K562 (cell line): ENCODE measurements around the gene IRF9. TPM values are rescaled to one million over a fixed set of nuclear protein-coding genes. Genes with fewer than 3 reads are reported as not detected.

Experiments used
- BRF1 ChIP-seq: IDR thresholded peaks from 3 replicates; pipeline ENCODE4 v1.6.1; 2011; ENCODE audit warnings: borderline replicate concordance, mild to moderate bottlenecking; ENCODE audit not compliant: insufficient read length; ENCODE audit errors: extremely low read depth
- E2F3 ChIP-seq: fragments of 250-450 bp; sonication (Bioruptor Pico); IDR thresholded peaks from 2 replicates; pipeline ENCODE4 v1.4.0; 2020; ENCODE audit warnings: mild to moderate bottlenecking
- RAD21 ChIP-seq, 2 experiments: fragments of 250-450 bp in 1 of 2; fragments of 450-650 bp in 1 of 2; sonication (Bioruptor Pico) in 1 of 2; formaldehyde crosslinking in 1 of 2; IDR thresholded peaks in 1 of 2; conservative IDR thresholded peaks in 1 of 2; 2 replicates each; pipeline versions ENCODE4 v1.4.0 to v1.8.0; 2020 to 2022; ENCODE audit warnings: mild to moderate bottlenecking in 2 of 2, moderate library complexity in 1 of 2
- TBL1XR1 ChIP-seq, 2 experiments: IDR thresholded peaks; 2 replicates each; pipeline ENCODE4 v1.6.1; 2012; ENCODE audit warnings: improper control_type of control experiment in 2 of 2, low read length in 2 of 2, mild to moderate bottlenecking in 1 of 2
- ZBTB12 ChIP-seq: fragments of 250-450 bp; sonication (Bioruptor Pico); IDR thresholded peaks from 2 replicates; pipeline ENCODE4 v1.4.0; 2020
- ZBTB17 ChIP-seq: fragments of 450-650 bp; formaldehyde crosslinking; IDR thresholded peaks from 2 replicates; pipeline ENCODE4 v1.4.0; 2020; ENCODE audit warnings: mild to moderate bottlenecking
- ZNF217 ChIP-seq: sonication (generic); formaldehyde crosslinking; IDR thresholded peaks from 2 replicates; pipeline ENCODE4 v1.8.0; 2022; ENCODE audit warnings: mild to moderate bottlenecking, missing genetic modification reagents
- polyA plus RNA-seq, 8 experiments: library from polyadenylated mRNA; depleted of rRNA in 4 of 8; stranded (reverse) in 5 of 8; unstranded in 3 of 8; fragments of >200 nt; fragmentation: Nextera tagmentation in 2 of 8; fragmentation: Illumina TruSeq in 1 of 8; extraction: Ambion mirVana in 2 of 8; extraction: Trizol in 1 of 8; gene quantifications; 2 replicates each; pipeline versions ENCODE4 v1.2.1 to v1.2.3, GENCODE V29; 2011 to 2014; ENCODE audit warnings: inconsistent platforms in 1 of 8, missing spikeins in 1 of 8
- total RNA-seq, 7 experiments: library from RNA; depleted of rRNA in 6 of 7; stranded (reverse); fragments of >200 nt in 6 of 7; fragmentation: Illumina TruSeq in 2 of 7; extraction: Trizol in 2 of 7; gene quantifications; 2 replicates each; pipeline versions ENCODE4 v1.2.1 to v1.2.3, GENCODE V29; 2011 to 2021; ENCODE audit warnings: low replicate concordance in 1 of 7
- TF ChIP-seq, protein P1 (sequence below): fragments of 200-800 bp; sonication (Bioruptor generic); IDR thresholded peaks from 2 replicates; pipeline ENCODE4 v1.6.1; 2016; ENCODE audit warnings: missing genetic modification characterization, missing compliant biosample characterization
- TF ChIP-seq, protein P2 (sequence below): fragments of 450-650 bp; IDR thresholded peaks from 2 replicates; pipeline ENCODE4 v1.6.1; 2017; ENCODE audit warnings: antibody characterized with exemption, mild to moderate bottlenecking
- TF ChIP-seq, protein P3 (sequence below): fragments of 450-650 bp; IDR thresholded peaks from 2 replicates; pipeline ENCODE4 v1.6.1; 2018; ENCODE audit not compliant: partially characterized antibody

Gene IRF9
- total and polyA plus RNA-seq, 9 of the 15 experiments (the other 6 are each of a cell fraction or from before 2014, with no cell fraction given), result 0.79 to 14.8 (median 6.1) TPM

DNA sequence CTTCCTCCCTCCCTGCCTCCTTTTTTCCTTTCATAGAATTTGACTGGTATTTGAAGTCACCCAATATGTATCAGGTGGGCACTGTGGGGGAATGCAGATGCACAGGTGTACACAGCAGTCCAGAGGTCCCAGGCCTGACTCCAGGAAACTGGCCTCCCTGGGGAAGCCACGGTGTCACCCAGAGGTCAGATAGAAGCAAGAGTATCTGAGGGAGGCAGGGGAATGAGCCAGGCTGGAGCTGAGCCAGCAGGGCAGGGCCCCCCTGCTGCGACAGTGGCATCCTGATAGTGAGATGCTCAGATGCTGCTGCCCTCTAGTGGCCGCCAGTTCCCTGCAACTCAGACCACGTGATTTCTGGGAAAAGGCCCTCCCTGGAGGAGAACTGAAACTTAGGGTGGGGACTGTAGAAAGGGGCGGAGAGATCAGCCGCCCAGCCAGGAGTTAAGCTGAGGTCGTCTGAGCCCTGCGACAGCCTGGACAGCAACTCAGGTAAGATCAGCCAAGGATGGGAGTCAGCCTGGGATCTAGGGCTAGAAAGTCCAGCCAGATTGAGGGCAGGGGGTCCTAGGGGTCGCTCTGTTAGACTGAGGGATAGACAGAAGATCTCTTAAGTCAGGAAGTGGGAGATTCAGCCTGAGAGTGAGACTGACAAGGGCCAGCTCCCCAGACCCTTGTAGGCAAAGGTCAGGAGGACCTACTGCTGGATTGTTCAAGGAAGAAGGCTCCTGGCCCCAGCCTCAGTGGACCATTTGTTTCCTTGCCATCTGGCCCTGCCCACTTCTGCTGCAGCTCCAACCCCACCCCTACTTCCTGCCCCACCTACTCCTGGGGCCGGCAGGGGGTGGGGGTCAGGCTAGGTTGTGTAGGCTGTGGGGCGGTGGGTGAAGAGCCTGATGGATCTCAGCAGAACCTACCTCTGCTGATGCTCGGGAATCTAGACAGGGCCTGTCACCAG lies at the start of gene IRF9 (continued):
- TF ChIP-seq ZBTB12 (CRISPR knock-in tag) (no peak), TBL1XR1 (IDR thresholded peaks at IDR 0.05; ENCODE audit: low read length in 2 of 2) (peak in 1 of 2 experiments; percentile 26; a peak in 2 of 4 replicates), E2F3 (CRISPR knock-in tag) (no peak), ZNF217 (CRISPR knock-in tag) (no peak), BRF1 (no peak), ZBTB17 (0 out of 2 replicates have a peak, but pooled peaks have one; percentile 17), RAD21 (CRISPR knock-in tag; conservative IDR thresholded peaks at IDR 0.05 in 1 of 2, IDR thresholded peaks at IDR 0.05 in 1 of 2) (peak; percentile 67)
- TF ChIP-seq, protein P1, sequence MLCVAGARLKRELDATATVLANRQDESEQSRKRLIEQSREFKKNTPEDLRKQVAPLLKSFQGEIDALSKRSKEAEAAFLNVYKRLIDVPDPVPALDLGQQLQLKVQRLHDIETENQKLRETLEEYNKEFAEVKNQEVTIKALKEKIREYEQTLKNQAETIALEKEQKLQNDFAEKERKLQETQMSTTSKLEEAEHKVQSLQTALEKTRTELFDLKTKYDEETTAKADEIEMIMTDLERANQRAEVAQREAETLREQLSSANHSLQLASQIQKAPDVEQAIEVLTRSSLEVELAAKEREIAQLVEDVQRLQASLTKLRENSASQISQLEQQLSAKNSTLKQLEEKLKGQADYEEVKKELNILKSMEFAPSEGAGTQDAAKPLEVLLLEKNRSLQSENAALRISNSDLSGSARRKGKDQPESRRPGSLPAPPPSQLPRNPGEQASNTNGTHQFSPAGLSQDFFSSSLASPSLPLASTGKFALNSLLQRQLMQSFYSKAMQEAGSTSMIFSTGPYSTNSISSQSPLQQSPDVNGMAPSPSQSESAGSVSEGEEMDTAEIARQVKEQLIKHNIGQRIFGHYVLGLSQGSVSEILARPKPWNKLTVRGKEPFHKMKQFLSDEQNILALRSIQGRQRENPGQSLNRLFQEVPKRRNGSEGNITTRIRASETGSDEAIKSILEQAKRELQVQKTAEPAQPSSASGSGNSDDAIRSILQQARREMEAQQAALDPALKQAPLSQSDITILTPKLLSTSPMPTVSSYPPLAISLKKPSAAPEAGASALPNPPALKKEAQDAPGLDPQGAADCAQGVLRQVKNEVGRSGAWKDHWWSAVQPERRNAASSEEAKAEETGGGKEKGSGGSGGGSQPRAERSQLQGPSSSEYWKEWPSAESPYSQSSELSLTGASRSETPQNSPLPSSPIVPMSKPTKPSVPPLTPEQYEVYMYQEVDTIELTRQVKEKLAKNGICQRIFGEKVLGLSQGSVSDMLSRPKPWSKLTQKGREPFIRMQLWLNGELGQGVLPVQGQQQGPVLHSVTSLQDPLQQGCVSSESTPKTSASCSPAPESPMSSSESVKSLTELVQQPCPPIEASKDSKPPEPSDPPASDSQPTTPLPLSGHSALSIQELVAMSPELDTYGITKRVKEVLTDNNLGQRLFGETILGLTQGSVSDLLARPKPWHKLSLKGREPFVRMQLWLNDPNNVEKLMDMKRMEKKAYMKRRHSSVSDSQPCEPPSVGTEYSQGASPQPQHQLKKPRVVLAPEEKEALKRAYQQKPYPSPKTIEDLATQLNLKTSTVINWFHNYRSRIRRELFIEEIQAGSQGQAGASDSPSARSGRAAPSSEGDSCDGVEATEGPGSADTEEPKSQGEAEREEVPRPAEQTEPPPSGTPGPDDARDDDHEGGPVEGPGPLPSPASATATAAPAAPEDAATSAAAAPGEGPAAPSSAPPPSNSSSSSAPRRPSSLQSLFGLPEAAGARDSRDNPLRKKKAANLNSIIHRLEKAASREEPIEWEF, result no peak
- TF ChIP-seq, protein P2, sequence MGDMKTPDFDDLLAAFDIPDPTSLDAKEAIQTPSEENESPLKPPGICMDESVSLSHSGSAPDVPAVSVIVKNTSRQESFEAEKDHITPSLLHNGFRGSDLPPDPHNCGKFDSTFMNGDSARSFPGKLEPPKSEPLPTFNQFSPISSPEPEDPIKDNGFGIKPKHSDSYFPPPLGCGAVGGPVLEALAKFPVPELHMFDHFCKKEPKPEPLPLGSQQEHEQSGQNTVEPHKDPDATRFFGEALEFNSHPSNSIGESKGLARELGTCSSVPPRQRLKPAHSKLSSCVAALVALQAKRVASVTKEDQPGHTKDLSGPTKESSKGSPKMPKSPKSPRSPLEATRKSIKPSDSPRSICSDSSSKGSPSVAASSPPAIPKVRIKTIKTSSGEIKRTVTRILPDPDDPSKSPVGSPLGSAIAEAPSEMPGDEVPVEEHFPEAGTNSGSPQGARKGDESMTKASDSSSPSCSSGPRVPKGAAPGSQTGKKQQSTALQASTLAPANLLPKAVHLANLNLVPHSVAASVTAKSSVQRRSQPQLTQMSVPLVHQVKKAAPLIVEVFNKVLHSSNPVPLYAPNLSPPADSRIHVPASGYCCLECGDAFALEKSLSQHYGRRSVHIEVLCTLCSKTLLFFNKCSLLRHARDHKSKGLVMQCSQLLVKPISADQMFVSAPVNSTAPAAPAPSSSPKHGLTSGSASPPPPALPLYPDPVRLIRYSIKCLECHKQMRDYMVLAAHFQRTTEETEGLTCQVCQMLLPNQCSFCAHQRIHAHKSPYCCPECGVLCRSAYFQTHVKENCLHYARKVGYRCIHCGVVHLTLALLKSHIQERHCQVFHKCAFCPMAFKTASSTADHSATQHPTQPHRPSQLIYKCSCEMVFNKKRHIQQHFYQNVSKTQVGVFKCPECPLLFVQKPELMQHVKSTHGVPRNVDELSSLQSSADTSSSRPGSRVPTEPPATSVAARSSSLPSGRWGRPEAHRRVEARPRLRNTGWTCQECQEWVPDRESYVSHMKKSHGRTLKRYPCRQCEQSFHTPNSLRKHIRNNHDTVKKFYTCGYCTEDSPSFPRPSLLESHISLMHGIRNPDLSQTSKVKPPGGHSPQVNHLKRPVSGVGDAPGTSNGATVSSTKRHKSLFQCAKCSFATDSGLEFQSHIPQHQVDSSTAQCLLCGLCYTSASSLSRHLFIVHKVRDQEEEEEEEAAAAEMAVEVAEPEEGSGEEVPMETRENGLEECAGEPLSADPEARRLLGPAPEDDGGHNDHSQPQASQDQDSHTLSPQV, result peak; percentile 59; the same call in 1 of the 2 replicates
- TF ChIP-seq, protein P3, sequence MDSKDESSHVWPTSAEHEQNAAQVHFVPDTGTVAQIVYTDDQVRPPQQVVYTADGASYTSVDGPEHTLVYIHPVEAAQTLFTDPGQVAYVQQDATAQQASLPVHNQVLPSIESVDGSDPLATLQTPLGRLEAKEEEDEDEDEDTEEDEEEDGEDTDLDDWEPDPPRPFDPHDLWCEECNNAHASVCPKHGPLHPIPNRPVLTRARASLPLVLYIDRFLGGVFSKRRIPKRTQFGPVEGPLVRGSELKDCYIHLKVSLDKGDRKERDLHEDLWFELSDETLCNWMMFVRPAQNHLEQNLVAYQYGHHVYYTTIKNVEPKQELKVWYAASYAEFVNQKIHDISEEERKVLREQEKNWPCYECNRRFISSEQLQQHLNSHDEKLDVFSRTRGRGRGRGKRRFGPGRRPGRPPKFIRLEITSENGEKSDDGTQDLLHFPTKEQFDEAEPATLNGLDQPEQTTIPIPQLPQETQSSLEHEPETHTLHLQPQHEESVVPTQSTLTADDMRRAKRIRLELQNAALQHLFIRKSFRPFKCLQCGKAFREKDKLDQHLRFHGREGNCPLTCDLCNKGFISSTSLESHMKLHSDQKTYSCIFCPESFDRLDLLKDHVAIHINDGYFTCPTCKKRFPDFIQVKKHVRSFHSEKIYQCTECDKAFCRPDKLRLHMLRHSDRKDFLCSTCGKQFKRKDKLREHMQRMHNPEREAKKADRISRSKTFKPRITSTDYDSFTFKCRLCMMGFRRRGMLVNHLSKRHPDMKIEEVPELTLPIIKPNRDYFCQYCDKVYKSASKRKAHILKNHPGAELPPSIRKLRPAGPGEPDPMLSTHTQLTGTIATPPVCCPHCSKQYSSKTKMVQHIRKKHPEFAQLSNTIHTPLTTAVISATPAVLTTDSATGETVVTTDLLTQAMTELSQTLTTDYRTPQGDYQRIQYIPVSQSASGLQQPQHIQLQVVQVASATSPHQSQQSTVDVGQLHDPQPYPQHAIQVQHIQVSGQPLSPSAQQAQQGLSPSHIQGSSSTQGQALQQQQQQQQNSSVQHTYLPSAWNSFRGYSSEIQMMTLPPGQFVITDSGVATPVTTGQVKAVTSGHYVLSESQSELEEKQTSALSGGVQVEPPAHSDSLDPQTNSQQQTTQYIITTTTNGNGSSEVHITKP, result no peak
